ENCODE data around the gene ZNF74.
"Not testable (repeated sequence)": the region's sequence is repeated elsewhere in the genome, so short reads cannot be mapped to it uniquely, and the experiment has no call there.

ZNF74 gene

GRCh38 chr22:20401376-20402014, 7.5 kb downstream of the ZNF74 start:
- no peak for DNase-seq

- no peak for DNase-seq
Observed at GRCh38 chr22:20402960-20403778, 9.2 kb downstream of the ZNF74 start.

- DNase-seq = no peak
Observed at GRCh38 chr22:20403779-20404140, 9.8 kb downstream of the ZNF74 start.

GRCh38 chr22:20404881-20405280, 10.9 kb downstream of the ZNF74 start:
- DNase-seq = no peak

GRCh38 chr22:20405291-20405930, 11.5 kb downstream of the ZNF74 start:
- DNase-seq = no peak

- DNase-seq = no peak
Observed at GRCh38 chr22:20405931-20406685, 12.2 kb downstream of the ZNF74 start.

- DNase-seq = no peak
Observed at GRCh38 chr22:20406686-20407408, 12.9 kb downstream of the ZNF74 start.

- DNase-seq = no peak
Observed at GRCh38 chr22:20407829-20408228, 13.9 kb downstream of the ZNF74 start.

GRCh38 chr22:20408891-20409290, 14.9 kb downstream of the ZNF74 start:
- no peak for DNase-seq

- not testable (repeated sequence) for DNase-seq
Observed at GRCh38 chr22:20409385-20409784, 15.4 kb downstream of the ZNF74 start.

- DNase-seq = no peak
Observed at GRCh38 chr22:20412474-20413216, 18.7 kb downstream of the ZNF74 start.

- no peak for DNase-seq
Observed at GRCh38 chr22:20413217-20414058, 19.5 kb downstream of the ZNF74 start.

- DNase-seq = no peak
Observed at GRCh38 chr22:20414059-20414440, 20.1 kb downstream of the ZNF74 start.

- DNase-seq = no peak
Observed at GRCh38 chr22:20414450-20414849, 20.5 kb downstream of the ZNF74 start.

- DNase-seq = not testable (repeated sequence)
Observed at GRCh38 chr22:20415241-20415640, 21.3 kb downstream of the ZNF74 start.

- not testable (repeated sequence) for DNase-seq
Observed at GRCh38 chr22:20415699-20416098, 21.7 kb downstream of the ZNF74 start.

- DNase-seq = peak; percentile 66
Observed at GRCh38 chr22:20418211-20418788, 24.3 kb downstream of the ZNF74 start.

- no peak for DNase-seq
Observed at GRCh38 chr22:20419664-20419951, 25.7 kb downstream of the ZNF74 start.

GRCh38 chr22:20420157-20420842, 26.3 kb downstream of the ZNF74 start:
- no peak for DNase-seq

GRCh38 chr22:20421507-20421874, 27.5 kb downstream of the ZNF74 start:
- no peak for DNase-seq
